ENCODE results near the gene EMC7. TPM values are rescaled to one million over a fixed set of nuclear protein-coding genes. Genes with fewer than 3 reads are reported as not detected.
"Not testable (repeated sequence)": the region's sequence is repeated elsewhere in the genome, so short reads cannot be mapped to it uniquely, and the experiment has no call there.

The EMC7 gene
- total and polyA plus RNA-seq, 2 donors, result 26.2 to 80.4 TPM

GRCh38 chr15:34065261-34065660 lies 36.4 kb downstream of the EMC7 start:
- H3K27ac ChIP-seq (ENCODE audit: low read depth), result no peak overlapping the region
- H3K4me1 ChIP-seq (ENCODE audit: insufficient read depth), result no peaks in the 10 kb centered on the region
- H3K36me3 ChIP-seq (ENCODE audit: insufficient read depth), result no peaks in the 10 kb centered on the region
- no peak for DNase-seq (ENCODE audit: extremely low spot score)
- no peak overlapping the region for H3K4me3 ChIP-seq (ENCODE audit: low read depth, low read length)
- WGBS, result 87% methylated on average over 3 of the region's 3 CpGs

- WGBS, result 0% methylated on average over 1 of the region's 1 CpG
These were observed 37.2 kb downstream of the EMC7 start for GRCh38 chr15:34064438-34064837.

GRCh38 chr15:34059946-34060345 lies 41.7 kb downstream of the EMC7 start:
- WGBS, result 64% methylated on average over 3 of the region's 3 CpGs
- H3K4me1 ChIP-seq (ENCODE audit: insufficient read depth), result no peaks in the 10 kb centered on the region
- H3K27ac ChIP-seq (ENCODE audit: low read depth), result no peak overlapping the region
- H3K4me3 ChIP-seq (ENCODE audit: low read depth, low read length), result no peak overlapping the region
- no peaks in the 10 kb centered on the region for H3K36me3 ChIP-seq (ENCODE audit: insufficient read depth)
- DNase-seq (ENCODE audit: extremely low spot score), result no peak

More at GRCh38 chr15:34064438-34064837, 37.2 kb downstream of the EMC7 start:
- Histone ChIP-seq H3K36me3 (ENCODE audit: insufficient read depth) (no peaks in the 10 kb centered on the region), H3K4me1 (ENCODE audit: insufficient read depth) (no peaks in the 10 kb centered on the region), H3K4me3 (ENCODE audit: low read depth, low read length) (no peak overlapping the region), H3K27ac (ENCODE audit: low read depth) (no peak overlapping the region)
- DNase-seq (ENCODE audit: extremely low spot score), result no peak

- no peaks in the 10 kb centered on the region for H3K36me3 ChIP-seq (ENCODE audit: insufficient read depth)
These were observed 42.2 kb downstream of the EMC7 start for GRCh38 chr15:34059476-34059875.

GRCh38 chr15:34056911-34057310 lies 44.8 kb downstream of the EMC7 start:
- Histone ChIP-seq H3K36me3 (ENCODE audit: insufficient read depth) (no peaks in the 10 kb centered on the region), H3K4me1 (ENCODE audit: insufficient read depth) (no peaks in the 10 kb centered on the region), H3K27ac (ENCODE audit: low read depth) (no peak overlapping the region), H3K4me3 (ENCODE audit: low read depth, low read length) (no peak overlapping the region)
- WGBS, result 90% methylated on average over 5 of the region's 5 CpGs
- DNase-seq (ENCODE audit: extremely low spot score), result no peak

More at GRCh38 chr15:34059476-34059875, 42.2 kb downstream of the EMC7 start:
- no peak overlapping the region for H3K27ac ChIP-seq (ENCODE audit: low read depth)
- no peaks in the 10 kb centered on the region for H3K4me1 ChIP-seq (ENCODE audit: insufficient read depth)
- H3K4me3 ChIP-seq (ENCODE audit: low read depth, low read length), result no peak overlapping the region
- 56% methylated on average over 2 of the region's 2 CpGs for WGBS
- DNase-seq (ENCODE audit: extremely low spot score), result no peak

- 26% methylated on average over 3 of the region's 3 CpGs for WGBS
- Histone ChIP-seq H3K27ac (ENCODE audit: low read depth) (peak overlapping the region; percentile 10), H3K4me3 (ENCODE audit: low read depth, low read length) (no peak overlapping the region)
These were observed 45.6 kb downstream of the EMC7 start for GRCh38 chr15:34055868-34056595.

GRCh38 chr15:34054081-34054707 lies 47.5 kb downstream of the EMC7 start:
- H3K4me1 ChIP-seq (ENCODE audit: insufficient read depth), result no peaks in the 10 kb centered on the region
- no peak for DNase-seq (ENCODE audit: extremely low spot score)
- WGBS, result 96% methylated on average over 3 of the region's 3 CpGs
- H3K36me3 ChIP-seq (ENCODE audit: insufficient read depth), result no peaks in the 10 kb centered on the region
- no peak overlapping the region for H3K27ac ChIP-seq (ENCODE audit: low read depth)
- no peak overlapping the region for H3K4me3 ChIP-seq (ENCODE audit: low read depth, low read length)

More at GRCh38 chr15:34055868-34056595, 45.6 kb downstream of the EMC7 start:
- DNase-seq (ENCODE audit: extremely low spot score), result no peak
- H3K36me3 ChIP-seq (ENCODE audit: insufficient read depth), result no peaks in the 10 kb centered on the region
- no peaks in the 10 kb centered on the region for H3K4me1 ChIP-seq (ENCODE audit: insufficient read depth)

GRCh38 chr15:34050385-34050784 lies 51.3 kb downstream of the EMC7 start:
- WGBS, result 86% methylated on average over 1 of the region's 1 CpG
- H3K4me3 ChIP-seq (ENCODE audit: low read depth, low read length); DNase-seq (ENCODE audit: extremely low spot score); H3K4me1 ChIP-seq (ENCODE audit: insufficient read depth); H3K36me3 ChIP-seq (ENCODE audit: insufficient read depth); H3K27ac ChIP-seq (ENCODE audit: low read depth): not testable (repeated sequence)

- Histone ChIP-seq H3K27ac (ENCODE audit: low read depth) (no peak overlapping the region), H3K4me1 (ENCODE audit: insufficient read depth) (no peaks in the 10 kb centered on the region), H3K36me3 (ENCODE audit: insufficient read depth) (no peaks in the 10 kb centered on the region), H3K4me3 (ENCODE audit: low read depth, low read length) (no peak overlapping the region)
- 95% methylated on average over 2 of the region's 2 CpGs for WGBS
- DNase-seq (ENCODE audit: extremely low spot score), result no peak
These were observed 52.5 kb downstream of the EMC7 start for GRCh38 chr15:34049112-34049511.

GRCh38 chr15:34047893-34048775 lies 53.5 kb downstream of the EMC7 start:
- DNase-seq (ENCODE audit: extremely low spot score), result no peak
- no peaks in the 10 kb centered on the region for H3K4me1 ChIP-seq (ENCODE audit: insufficient read depth)
- 77% methylated on average over 10 of the region's 10 CpGs for WGBS
- H3K36me3 ChIP-seq (ENCODE audit: insufficient read depth), result no peaks in the 10 kb centered on the region
- no peak overlapping the region for H3K27ac ChIP-seq (ENCODE audit: low read depth)
- H3K4me3 ChIP-seq (ENCODE audit: low read depth, low read length), result no peak overlapping the region

GRCh38 chr15:34046471-34047145 lies 55.1 kb downstream of the EMC7 start:
- Histone ChIP-seq H3K36me3 (ENCODE audit: insufficient read depth) (no peaks in the 10 kb centered on the region), H3K4me3 (ENCODE audit: low read depth, low read length) (no peak overlapping the region), H3K4me1 (ENCODE audit: insufficient read depth) (no peaks in the 10 kb centered on the region), H3K27ac (ENCODE audit: low read depth) (no peak overlapping the region)
- no peak for DNase-seq (ENCODE audit: extremely low spot score)
- 92% methylated on average over 16 of the region's 16 CpGs for WGBS

- no peaks in the 10 kb centered on the region for H3K36me3 ChIP-seq (ENCODE audit: insufficient read depth)
- 74% methylated on average over 2 of the region's 2 CpGs for WGBS
- no peaks in the 10 kb centered on the region for H3K4me1 ChIP-seq (ENCODE audit: insufficient read depth)
These were observed 57.8 kb downstream of the EMC7 start for GRCh38 chr15:34043813-34044212.

GRCh38 chr15:34043391-34043790 lies 58.3 kb downstream of the EMC7 start:
- 62% methylated on average over 1 of the region's 1 CpG for WGBS

More at GRCh38 chr15:34043813-34044212, 57.8 kb downstream of the EMC7 start:
- no peak for DNase-seq (ENCODE audit: extremely low spot score)
- Histone ChIP-seq H3K4me3 (ENCODE audit: low read depth, low read length) (no peak overlapping the region), H3K27ac (ENCODE audit: low read depth) (no peak overlapping the region)

More at GRCh38 chr15:34043391-34043790, 58.3 kb downstream of the EMC7 start:
- no peaks in the 10 kb centered on the region for H3K36me3 ChIP-seq (ENCODE audit: insufficient read depth)
- H3K27ac ChIP-seq (ENCODE audit: low read depth), result no peak overlapping the region
- no peak overlapping the region for H3K4me3 ChIP-seq (ENCODE audit: low read depth, low read length)
- no peaks in the 10 kb centered on the region for H3K4me1 ChIP-seq (ENCODE audit: insufficient read depth)
- DNase-seq (ENCODE audit: extremely low spot score), result no peak
